SHP77 treated with DMSO at 0.1 percent for 48 hours (cell line): Measurements from ENCODE around the gene INAVA.

Source experiments
- DNase-seq: peaks from one replicate; lab custom pipeline; 2025; lab: John Stamatoyannopoulos, UW

Gene INAVA

GRCh38 chr1:200894712-200895442 lies at the start of gene INAVA:
Gene INAVA, plus strand, starts transcription at chr1:200894900. Its CDS starts 3,501 bp downstream, at chr1:200898401.
- DNase-seq: no peak

- no peak for DNase-seq
Observed at GRCh38 chr1:200845360-200845759, 49.3 kb upstream of the INAVA start.

- no peak for DNase-seq
Observed at GRCh38 chr1:200846398-200846797, 48.3 kb upstream of the INAVA start.

GRCh38 chr1:200849430-200849829 lies 45.3 kb upstream of the INAVA start:
- no peak for DNase-seq

- no peak for DNase-seq
Observed at GRCh38 chr1:200850554-200850953, 44.1 kb upstream of the INAVA start.

- no peak for DNase-seq
Observed at GRCh38 chr1:200856716-200857357, 37.9 kb upstream of the INAVA start.

GRCh38 chr1:200857804-200858203 lies 36.9 kb upstream of the INAVA start:
- DNase-seq: no peak

GRCh38 chr1:200861937-200862647 lies 32.6 kb upstream of the INAVA start:
- DNase-seq: no peak

- DNase-seq: no peak
Observed at GRCh38 chr1:200862713-200863415, 31.8 kb upstream of the INAVA start.

GRCh38 chr1:200866116-200866515 lies 28.6 kb upstream of the INAVA start:
- no peak for DNase-seq

GRCh38 chr1:200866521-200866920 lies 28.2 kb upstream of the INAVA start:
- DNase-seq: no peak

- DNase-seq: no peak
Observed at GRCh38 chr1:200867018-200867811, 27.5 kb upstream of the INAVA start.

GRCh38 chr1:200869376-200869752 lies 25.3 kb upstream of the INAVA start:
- DNase-seq: no peak

- DNase-seq: no peak
Observed at GRCh38 chr1:200869753-200870391, 24.8 kb upstream of the INAVA start.

GRCh38 chr1:200872446-200873115 lies 22.1 kb upstream of the INAVA start, which contains the start of gene GPR25:
Gene GPR25, plus strand, starts transcription at chr1:200872981. Its CDS starts 57 bp downstream, at chr1:200873038.
- DNase-seq: no peak

- no peak for DNase-seq
Observed at GRCh38 chr1:200873116-200873670, 21.5 kb upstream of the INAVA start.

GRCh38 chr1:200873671-200874397 lies 20.9 kb upstream of the INAVA start:
- DNase-seq: no peak

GRCh38 chr1:200874694-200875093 lies 20.0 kb upstream of the INAVA start:
- DNase-seq: no peak

GRCh38 chr1:200875416-200875815 lies 19.3 kb upstream of the INAVA start:
- no peak for DNase-seq
